ENCODE data around the gene PTPN3.

The PTPN3 gene

GRCh38 chr9:109460576-109460975 is 37.5 kb downstream of the PTPN3 start:
- no peak for TF ChIP-seq CTCF (IDR thresholded peaks at IDR 0.05; ENCODE audit: insufficient read depth, low read depth, low read length, missing control alignments)
- no peak for DNase-seq (ENCODE audit: low read depth)
- no peak overlapping the region for H3K4me3 ChIP-seq (ENCODE audit: low read depth, low read length)

GRCh38 chr9:109459423-109459822 is 38.7 kb downstream of the PTPN3 start:
- no peak overlapping the region for H3K4me3 ChIP-seq (ENCODE audit: low read depth, low read length)
- TF ChIP-seq CTCF (IDR thresholded peaks at IDR 0.05; ENCODE audit: insufficient read depth, low read depth, low read length, missing control alignments): no peak
- DNase-seq (ENCODE audit: low read depth): no peak

- DNase-seq (ENCODE audit: low read depth): no peak
- TF ChIP-seq CTCF (IDR thresholded peaks at IDR 0.05; ENCODE audit: insufficient read depth, low read depth, low read length, missing control alignments): no peak
- no peak overlapping the region for H3K4me3 ChIP-seq (ENCODE audit: low read depth, low read length)
Measured at GRCh38 chr9:109458453-109459211, 39.5 kb downstream of the PTPN3 start.

- no peak for TF ChIP-seq CTCF (IDR thresholded peaks at IDR 0.05; ENCODE audit: insufficient read depth, low read depth, low read length, missing control alignments)
- DNase-seq (ENCODE audit: low read depth): no peak
- no peak overlapping the region for H3K4me3 ChIP-seq (ENCODE audit: low read depth, low read length)
Measured at GRCh38 chr9:109456811-109457210, 41.3 kb downstream of the PTPN3 start.

GRCh38 chr9:109455861-109456260 is 42.2 kb downstream of the PTPN3 start:
- TF ChIP-seq CTCF (IDR thresholded peaks at IDR 0.05; ENCODE audit: insufficient read depth, low read depth, low read length, missing control alignments): no peak
- no peak overlapping the region for H3K4me3 ChIP-seq (ENCODE audit: low read depth, low read length)
- no peak for DNase-seq (ENCODE audit: low read depth)

GRCh38 chr9:109455391-109455790 is 42.7 kb downstream of the PTPN3 start:
- no peak for DNase-seq (ENCODE audit: low read depth)
- no peak overlapping the region for H3K4me3 ChIP-seq (ENCODE audit: low read depth, low read length)
- TF ChIP-seq CTCF (IDR thresholded peaks at IDR 0.05; ENCODE audit: insufficient read depth, low read depth, low read length, missing control alignments): no peak

- no peak for DNase-seq (ENCODE audit: low read depth)
- TF ChIP-seq CTCF (IDR thresholded peaks at IDR 0.05; ENCODE audit: insufficient read depth, low read depth, low read length, missing control alignments): no peak
- no peak overlapping the region for H3K4me3 ChIP-seq (ENCODE audit: low read depth, low read length)
Measured at GRCh38 chr9:109454601-109455155, 43.4 kb downstream of the PTPN3 start.
